Thyroid gland (tissue), 4 donors: ENCODE measurements around the gene MARCHF11. TPM values are rescaled to one million over a fixed set of nuclear protein-coding genes. Genes with fewer than 3 reads are reported as not detected.

Source experiments
- DNase-seq, 2 donors: peaks; one replicate each; pipeline ENCODE4 v3.0.0-alpha.2; 2019
- H3K27ac ChIP-seq, 3 donors: fragments of 200-600 bp; sonication (generic); 1 replicate in 2 of 3; 2 replicates in 1 of 3; pipeline ENCODE4 v1.5.1; 2016 to 2019; ENCODE audit warnings: mild to moderate bottlenecking in 1 of 3, moderate library complexity in 1 of 3
- H3K27me3 ChIP-seq: fragments of 200-600 bp; sonication (generic); one replicate; pipeline ENCODE4 v1.5.1; 2019
- H3K36me3 ChIP-seq, 2 donors: fragments of 200-600 bp; sonication (generic); one replicate each; pipeline ENCODE4 v1.5.1; 2016 to 2019
- H3K4me1 ChIP-seq, 2 donors: fragments of 200-600 bp; sonication (generic); one replicate each; pipeline ENCODE4 v1.5.1; 2017 to 2019
- H3K4me3 ChIP-seq, 3 donors: fragments of 200-600 bp; sonication (generic); replicated peaks in 1 of 3; 1 replicate in 2 of 3; 2 replicates in 1 of 3; pipeline ENCODE4 v1.5.1; 2016; ENCODE audit warnings: mild to moderate bottlenecking in 1 of 3
- H3K9me3 ChIP-seq: fragments of 200-600 bp; sonication (generic); one replicate; pipeline ENCODE4 v1.5.1; 2017
- CTCF ChIP-seq, 6 experiments: fragments of 200-600 bp in 3 of 6; fragments of 450-650 bp in 3 of 6; sonication (generic) in 3 of 6; IDR thresholded peaks; one replicate each; pipeline ENCODE4 v1.5.1; 2016 to 2019; ENCODE audit warnings: antibody characterized with exemption in 6 of 6, mild to moderate bottlenecking in 2 of 6, inconsistent platforms in 1 of 6, moderate library complexity in 1 of 6
- POLR2A ChIP-seq, 2 donors: fragments of 450-650 bp; IDR thresholded peaks; one replicate each; pipeline ENCODE4 v1.6.1; 2017; ENCODE audit warnings: antibody characterized with exemption in 2 of 2, mild to moderate bottlenecking in 2 of 2, moderate library complexity in 1 of 2
- WGBS, 2 donors: methylation state at CpG; one replicate each; pipeline ENCODE4 v1.1.5; 2017; 5-methylcytosine and 5-hydroxymethylcytosine counted together
- intact Hi-C: fragments of 100-400 bp; cut with DNase I; formaldehyde crosslinking; loops from one replicate; pipeline ENCODE4 v1.15.1; 2023
- total RNA-seq, 4 donors: library from RNA; depleted of rRNA; stranded (reverse); fragments of >200 nt; gene quantifications; one replicate each; pipeline ENCODE4 v1.2.3, GENCODE V29; 2016

The MARCHF11 gene
- total RNA-seq, 4 donors from 2014 or later: 0.27 TPM; not detected in 3

- Histone ChIP-seq H3K36me3 (no peaks in the 10 kb centered on the region), H3K27me3 (peaks cover 5% of the 10 kb centered on the region), H3K9me3 (no peaks in the 10 kb centered on the region), H3K27ac (no peak overlapping the region), H3K4me1 (no peaks in the 10 kb centered on the region), H3K4me3 (no peak overlapping the region)
- TF ChIP-seq CTCF (IDR thresholded peaks at IDR 0.05) (no peak), POLR2A (IDR thresholded peaks at IDR 0.05) (no peak)
- intact Hi-C loops: no loop called here
- DNase-seq: no peak
- WGBS, 2 donors: 1% methylated on average over 20 to 35 of the region's 63 CpGs
Measured at GRCh38 chr5:16179936-16180788, 571 bp upstream of the MARCHF11 start.

GRCh38 chr5:16178745-16179372 lies 732 bp downstream of the MARCHF11 start:
- peak; percentile 31 to 63 for DNase-seq
- no peaks in the 10 kb centered on the region for H3K9me3 ChIP-seq
- no peaks in the 10 kb centered on the region for H3K36me3 ChIP-seq
- no peak for TF ChIP-seq POLR2A (IDR thresholded peaks at IDR 0.05)
- no peak for TF ChIP-seq CTCF (IDR thresholded peaks at IDR 0.05)
- peaks cover 5% of the 10 kb centered on the region for H3K27me3 ChIP-seq
- H3K4me1 ChIP-seq: no peaks in the 10 kb centered on the region
- intact Hi-C loops: no loop called here
- 8 to 10% methylated on average over 9 to 12 of the region's 57 CpGs for WGBS, 2 donors
- no peak overlapping the region for H3K27ac ChIP-seq
- H3K4me3 ChIP-seq: no peak overlapping the region

GRCh38 chr5:16169550-16169949 lies 10.0 kb downstream of the MARCHF11 start:
- no peaks in the 10 kb centered on the region for H3K4me1 ChIP-seq
- DNase-seq: no peak
- no peaks in the 10 kb centered on the region for H3K36me3 ChIP-seq
- 34 to 46% methylated on average over 2 of the region's 2 CpGs for WGBS, 2 donors
- no peaks in the 10 kb centered on the region for H3K27me3 ChIP-seq
- H3K27ac ChIP-seq: no peak overlapping the region
- H3K4me3 ChIP-seq: no peak overlapping the region
- intact Hi-C loops: no loop called here
- no peaks in the 10 kb centered on the region for H3K9me3 ChIP-seq
- TF ChIP-seq POLR2A (IDR thresholded peaks at IDR 0.05) (no peak), CTCF (IDR thresholded peaks at IDR 0.05) (no peak)

- DNase-seq: no peak
- H3K27me3 ChIP-seq: no peaks in the 10 kb centered on the region
- TF ChIP-seq CTCF (IDR thresholded peaks at IDR 0.05): peak in 3 of 6 experiments; percentile 30 to 53 (median 30)
- no peak for TF ChIP-seq POLR2A (IDR thresholded peaks at IDR 0.05)
- no peaks in the 10 kb centered on the region for H3K4me1 ChIP-seq
- H3K27ac ChIP-seq: no peak overlapping the region
- H3K36me3 ChIP-seq: no peaks in the 10 kb centered on the region
- WGBS, 2 donors: 1 to 2% methylated on average over 5 of the region's 5 CpGs
- intact Hi-C loops: no loop called here
- H3K9me3 ChIP-seq: no peaks in the 10 kb centered on the region
- H3K4me3 ChIP-seq: no peak overlapping the region
Measured at GRCh38 chr5:16160706-16161105, 18.9 kb downstream of the MARCHF11 start.

- no peak overlapping the region for H3K27ac ChIP-seq
- intact Hi-C loops: no loop called here
- no peak for TF ChIP-seq CTCF (IDR thresholded peaks at IDR 0.05)
- no peak for TF ChIP-seq POLR2A (IDR thresholded peaks at IDR 0.05)
Measured at GRCh38 chr5:16159636-16160035, 20.0 kb downstream of the MARCHF11 start.

More at GRCh38 chr5:16159636-16160035, 20.0 kb downstream of the MARCHF11 start:
- H3K4me3 ChIP-seq: no peak overlapping the region
- no peaks in the 10 kb centered on the region for H3K36me3 ChIP-seq
- H3K9me3 ChIP-seq: no peaks in the 10 kb centered on the region
- WGBS, 2 donors: 72 to 84% methylated on average over 2 of the region's 2 CpGs
- DNase-seq: no peak
- H3K27me3 ChIP-seq: no peaks in the 10 kb centered on the region
- no peaks in the 10 kb centered on the region for H3K4me1 ChIP-seq
